HL-60 (cell line): ENCODE measurements around the gene LHX5.

Experiments used
- DNase-seq, 2 experiments: peaks; one replicate each; pipeline ENCODE4 v3.0.0-alpha.2; 2010 to 2020; ENCODE audit warnings: low read depth in 1 of 2, low spot score in 1 of 2
- H3K27ac ChIP-seq: fragments of 250-450 bp; sonication (Bioruptor Pico); replicated peaks from 2 replicates; pipeline ENCODE4 v1.5.1; 2020; ENCODE audit warnings: mild to moderate bottlenecking, moderate library complexity
- H3K27me3 ChIP-seq: fragments of 250-450 bp; sonication (Bioruptor Pico); 2 replicates; pipeline ENCODE4 v1.5.1; 2021; ENCODE audit warnings: mild to moderate bottlenecking, moderate library complexity; ENCODE audit not compliant: insufficient read depth, poor library complexity, severe bottlenecking
- H3K4me3 ChIP-seq: replicated peaks from 2 replicates; pipeline ENCODE4 v1.5.1; 2011; ENCODE audit warnings: mild to moderate bottlenecking, control low read depth, low read length; ENCODE audit not compliant: insufficient read depth
- GABPA ChIP-seq: IDR thresholded peaks from 2 replicates; pipeline ENCODE4 v1.6.1; 2012; ENCODE audit warnings: low read depth
- POLR2AphosphoS5 ChIP-seq: IDR thresholded peaks from 2 replicates; pipeline ENCODE4 v1.6.1; 2012; ENCODE audit warnings: low read depth
- SPI1 ChIP-seq: IDR thresholded peaks from 2 replicates; pipeline ENCODE4 v1.6.1; 2012; ENCODE audit warnings: low read depth, mild to moderate bottlenecking, borderline replicate concordance
- TF ChIP-seq, protein P1 (sequence below): IDR thresholded peaks from 2 replicates; pipeline ENCODE4 v1.6.1; 2012; ENCODE audit warnings: low read depth; ENCODE audit not compliant: insufficient replicate concordance
- TF ChIP-seq, protein P2 (sequence below): IDR thresholded peaks from one replicate; pipeline ENCODE4 v1.5.1; 2011; ENCODE audit warnings: low read length, control low read depth, inconsistent platforms; ENCODE audit not compliant: insufficient read depth

LHX5 gene

DNA sequence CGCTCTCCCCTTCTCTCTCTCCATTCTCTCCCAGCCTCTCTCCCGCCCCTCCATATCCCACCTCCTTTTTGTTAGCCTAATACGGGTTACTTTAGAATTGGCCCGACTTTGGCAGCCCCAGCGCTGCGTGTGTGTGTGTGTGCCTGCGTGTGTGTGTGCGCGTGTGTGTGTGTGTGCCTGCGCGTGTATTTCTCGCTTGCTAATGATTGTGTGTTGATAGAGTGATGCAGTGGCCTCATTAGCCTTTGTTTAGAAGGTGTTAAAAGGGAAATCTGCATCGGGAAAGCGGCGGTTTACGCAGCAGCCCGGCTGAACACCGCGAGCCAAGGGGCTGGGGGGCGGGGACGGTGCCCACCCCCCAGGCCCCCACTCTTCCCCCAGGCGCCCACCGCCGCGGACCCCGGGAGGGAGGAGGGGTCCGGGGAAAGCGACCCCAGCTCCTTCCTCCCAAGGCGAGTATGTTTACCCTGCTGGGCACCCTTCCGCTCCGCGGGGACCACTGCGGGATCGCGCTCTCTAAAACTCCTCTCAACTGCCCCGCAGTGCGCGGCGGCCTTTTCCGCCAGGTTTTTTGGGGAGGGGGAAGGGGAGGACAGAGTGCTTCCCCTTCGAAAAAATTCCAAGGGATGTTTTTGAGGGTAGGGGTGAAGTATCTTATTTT lies 6.8 kb upstream of the LHX5 start:
- no peak overlapping the region for H3K27ac ChIP-seq
- H3K4me3 ChIP-seq, result no peak overlapping the region
- no peak for DNase-seq
- TF ChIP-seq, protein P1, sequence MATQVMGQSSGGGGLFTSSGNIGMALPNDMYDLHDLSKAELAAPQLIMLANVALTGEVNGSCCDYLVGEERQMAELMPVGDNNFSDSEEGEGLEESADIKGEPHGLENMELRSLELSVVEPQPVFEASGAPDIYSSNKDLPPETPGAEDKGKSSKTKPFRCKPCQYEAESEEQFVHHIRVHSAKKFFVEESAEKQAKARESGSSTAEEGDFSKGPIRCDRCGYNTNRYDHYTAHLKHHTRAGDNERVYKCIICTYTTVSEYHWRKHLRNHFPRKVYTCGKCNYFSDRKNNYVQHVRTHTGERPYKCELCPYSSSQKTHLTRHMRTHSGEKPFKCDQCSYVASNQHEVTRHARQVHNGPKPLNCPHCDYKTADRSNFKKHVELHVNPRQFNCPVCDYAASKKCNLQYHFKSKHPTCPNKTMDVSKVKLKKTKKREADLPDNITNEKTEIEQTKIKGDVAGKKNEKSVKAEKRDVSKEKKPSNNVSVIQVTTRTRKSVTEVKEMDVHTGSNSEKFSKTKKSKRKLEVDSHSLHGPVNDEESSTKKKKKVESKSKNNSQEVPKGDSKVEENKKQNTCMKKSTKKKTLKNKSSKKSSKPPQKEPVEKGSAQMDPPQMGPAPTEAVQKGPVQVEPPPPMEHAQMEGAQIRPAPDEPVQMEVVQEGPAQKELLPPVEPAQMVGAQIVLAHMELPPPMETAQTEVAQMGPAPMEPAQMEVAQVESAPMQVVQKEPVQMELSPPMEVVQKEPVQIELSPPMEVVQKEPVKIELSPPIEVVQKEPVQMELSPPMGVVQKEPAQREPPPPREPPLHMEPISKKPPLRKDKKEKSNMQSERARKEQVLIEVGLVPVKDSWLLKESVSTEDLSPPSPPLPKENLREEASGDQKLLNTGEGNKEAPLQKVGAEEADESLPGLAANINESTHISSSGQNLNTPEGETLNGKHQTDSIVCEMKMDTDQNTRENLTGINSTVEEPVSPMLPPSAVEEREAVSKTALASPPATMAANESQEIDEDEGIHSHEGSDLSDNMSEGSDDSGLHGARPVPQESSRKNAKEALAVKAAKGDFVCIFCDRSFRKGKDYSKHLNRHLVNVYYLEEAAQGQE, result no peak
- TF ChIP-seq POLR2AphosphoS5 (no peak), SPI1 (no peak), GABPA (no peak)
- TF ChIP-seq, protein P2, sequence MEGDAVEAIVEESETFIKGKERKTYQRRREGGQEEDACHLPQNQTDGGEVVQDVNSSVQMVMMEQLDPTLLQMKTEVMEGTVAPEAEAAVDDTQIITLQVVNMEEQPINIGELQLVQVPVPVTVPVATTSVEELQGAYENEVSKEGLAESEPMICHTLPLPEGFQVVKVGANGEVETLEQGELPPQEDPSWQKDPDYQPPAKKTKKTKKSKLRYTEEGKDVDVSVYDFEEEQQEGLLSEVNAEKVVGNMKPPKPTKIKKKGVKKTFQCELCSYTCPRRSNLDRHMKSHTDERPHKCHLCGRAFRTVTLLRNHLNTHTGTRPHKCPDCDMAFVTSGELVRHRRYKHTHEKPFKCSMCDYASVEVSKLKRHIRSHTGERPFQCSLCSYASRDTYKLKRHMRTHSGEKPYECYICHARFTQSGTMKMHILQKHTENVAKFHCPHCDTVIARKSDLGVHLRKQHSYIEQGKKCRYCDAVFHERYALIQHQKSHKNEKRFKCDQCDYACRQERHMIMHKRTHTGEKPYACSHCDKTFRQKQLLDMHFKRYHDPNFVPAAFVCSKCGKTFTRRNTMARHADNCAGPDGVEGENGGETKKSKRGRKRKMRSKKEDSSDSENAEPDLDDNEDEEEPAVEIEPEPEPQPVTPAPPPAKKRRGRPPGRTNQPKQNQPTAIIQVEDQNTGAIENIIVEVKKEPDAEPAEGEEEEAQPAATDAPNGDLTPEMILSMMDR, result no peak
- H3K27me3 ChIP-seq, result peaks cover 63% of the 10 kb centered on the region

DNA sequence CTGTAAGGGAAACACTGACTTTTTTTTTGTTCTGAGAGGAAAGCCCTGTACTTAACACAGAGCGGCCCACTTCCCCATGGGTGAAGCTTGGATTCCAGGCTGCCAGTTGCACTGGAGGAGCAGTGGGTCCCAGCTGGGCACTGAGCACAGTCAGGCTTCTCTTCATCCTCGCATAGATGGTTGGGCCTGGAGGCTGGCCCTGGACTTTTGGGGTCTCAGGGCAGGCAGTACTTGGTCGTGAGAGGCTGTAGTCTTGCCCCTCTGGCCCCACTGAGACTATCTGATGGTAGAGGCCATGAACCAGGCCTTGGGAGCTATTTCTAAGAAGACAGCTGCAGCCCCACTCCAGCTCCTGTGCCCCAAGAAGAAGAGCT lies 6.2 kb upstream of the LHX5 start:
- H3K27me3 ChIP-seq, result peaks cover 69% of the 10 kb centered on the region
- TF ChIP-seq GABPA (no peak), POLR2AphosphoS5 (no peak), SPI1 (no peak)
- TF ChIP-seq, protein P1, result no peak
- TF ChIP-seq, protein P2, result no peak
- no peak overlapping the region for H3K4me3 ChIP-seq
- no peak overlapping the region for H3K27ac ChIP-seq
- no peak for DNase-seq

- peaks cover 75% of the 10 kb centered on the region for H3K27me3 ChIP-seq
- no peak overlapping the region for H3K4me3 ChIP-seq
- no peak overlapping the region for H3K27ac ChIP-seq
- TF ChIP-seq, protein P2, result no peak
- TF ChIP-seq POLR2AphosphoS5, result no peak
- no peak for TF ChIP-seq GABPA
- TF ChIP-seq SPI1, result no peak
- TF ChIP-seq, protein P1, result no peak
- DNase-seq, result no peak
These were observed 5.6 kb upstream of the LHX5 start for GRCh38 chr12:113477171-113477841.
